Liver (tissue), 9 donors: Measurements from ENCODE around the gene ALDH1L1. TPM values are rescaled to one million over a fixed set of nuclear protein-coding genes. Genes with fewer than 3 reads are reported as not detected.

ENCODE experiments used
- DNase-seq: peaks from one replicate; pipeline ENCODE4 v3.0.0-alpha.2; 2017; ENCODE audit warnings: low spot score
- H3K27ac ChIP-seq, 2 donors: one replicate each; pipeline ENCODE4 v1.7.0; 2013; ENCODE audit warnings: inconsistent platforms in 2 of 2, low read length in 2 of 2, control low read depth in 1 of 2, low read depth in 1 of 2, mild to moderate bottlenecking in 1 of 2
- H3K27me3 ChIP-seq, 4 donors: one replicate each; pipeline versions ENCODE4 v1.6.1 to v1.7.0; 2013; ENCODE audit warnings: low read length in 3 of 4, inconsistent platforms in 1 of 4, mild to moderate bottlenecking in 1 of 4, moderate library complexity in 1 of 4; ENCODE audit not compliant: control insufficient read depth in 4 of 4, insufficient read depth in 4 of 4
- H3K36me3 ChIP-seq, 4 donors: one replicate each; pipeline versions ENCODE4 v1.6.1 to v1.7.0; 2013; ENCODE audit warnings: low read length in 3 of 4, mild to moderate bottlenecking in 3 of 4, low read depth in 1 of 4, moderate library complexity in 1 of 4; ENCODE audit not compliant: control insufficient read depth in 4 of 4, insufficient read depth in 3 of 4
- H3K4me1 ChIP-seq, 4 donors: one replicate each; pipeline versions ENCODE4 v1.6.1 to v1.7.0; 2013; ENCODE audit warnings: low read length in 3 of 4, mild to moderate bottlenecking in 3 of 4, moderate library complexity in 1 of 4; ENCODE audit not compliant: control insufficient read depth in 4 of 4, insufficient read depth in 4 of 4
- H3K4me3 ChIP-seq, 3 donors: one replicate each; pipeline versions ENCODE4 v1.6.1 to v1.7.0; 2013; ENCODE audit warnings: low read length in 3 of 3, control low read depth in 1 of 3, low read depth in 1 of 3, mild to moderate bottlenecking in 1 of 3
- H3K9ac ChIP-seq, 2 donors: one replicate each; pipeline ENCODE4 v1.7.0; 2013; ENCODE audit warnings: low read length in 2 of 2, mild to moderate bottlenecking in 2 of 2, moderate library complexity in 2 of 2, control low read depth in 1 of 2, low read depth in 1 of 2
- H3K9me3 ChIP-seq, 4 donors: one replicate each; pipeline versions ENCODE4 v1.6.1 to v1.7.0; 2013; ENCODE audit warnings: low read length in 3 of 4; ENCODE audit not compliant: control insufficient read depth in 4 of 4
- ATF3 ChIP-seq: IDR thresholded peaks from 2 replicates; pipeline ENCODE4 v1.6.1; 2016; ENCODE audit warnings: antibody characterized with exemption
- CTCF ChIP-seq: fragments of 150-350 bp; IDR thresholded peaks from 2 replicates; pipeline ENCODE4 v1.5.1; 2017; ENCODE audit warnings: improper control_type of control experiment, low read depth, low read length; ENCODE audit not compliant: missing input control
- EGR1 ChIP-seq, 2 donors: IDR thresholded peaks; 2 replicates each; pipeline ENCODE4 v1.6.1; 2016 to 2018; ENCODE audit warnings: antibody characterized with exemption in 2 of 2, low read depth in 2 of 2
- FOXA1 ChIP-seq: IDR thresholded peaks from 2 replicates; pipeline ENCODE4 v1.6.1; 2016; ENCODE audit warnings: antibody characterized with exemption
- FOXA2 ChIP-seq: IDR thresholded peaks from 2 replicates; pipeline ENCODE4 v1.6.1; 2016; ENCODE audit warnings: antibody characterized with exemption
- GABPA ChIP-seq, 2 donors: IDR thresholded peaks in 1 of 2; conservative IDR thresholded peaks in 1 of 2; 2 replicates each; pipeline ENCODE4 v1.6.1; 2016; ENCODE audit warnings: antibody characterized with exemption in 2 of 2, mild to moderate bottlenecking in 1 of 2, moderate library complexity in 1 of 2
- HNF4A ChIP-seq, 2 donors: conservative IDR thresholded peaks; 2 replicates each; pipeline ENCODE4 v1.6.1; 2016; ENCODE audit warnings: antibody characterized with exemption in 2 of 2, mild to moderate bottlenecking in 2 of 2
- HNF4G ChIP-seq: IDR thresholded peaks from 2 replicates; pipeline ENCODE4 v1.6.1; 2016; ENCODE audit warnings: antibody characterized with exemption
- JUND ChIP-seq, 2 donors: IDR thresholded peaks; 2 replicates each; pipeline ENCODE4 v1.6.1; 2016; ENCODE audit warnings: antibody characterized with exemption in 2 of 2
- MAX ChIP-seq: IDR thresholded peaks from 2 replicates; pipeline ENCODE4 v1.6.1; 2016; ENCODE audit warnings: antibody characterized with exemption
- NR2F2 ChIP-seq: IDR thresholded peaks from 2 replicates; pipeline ENCODE4 v1.6.1; 2016; ENCODE audit warnings: antibody characterized with exemption
- RAD21 ChIP-seq, 2 donors: IDR thresholded peaks; 2 replicates each; pipeline ENCODE4 v1.6.1; 2016; ENCODE audit warnings: antibody characterized with exemption in 2 of 2, mild to moderate bottlenecking in 2 of 2
- REST ChIP-seq: IDR thresholded peaks from 2 replicates; pipeline ENCODE4 v1.6.1; 2016; ENCODE audit warnings: antibody characterized with exemption, mild to moderate bottlenecking
- RXRA ChIP-seq, 2 donors: IDR thresholded peaks; 2 replicates each; pipeline ENCODE4 v1.6.1; 2017 to 2018; ENCODE audit warnings: antibody characterized with exemption in 2 of 2, mild to moderate bottlenecking in 1 of 2
- SP1 ChIP-seq: IDR thresholded peaks from 2 replicates; pipeline ENCODE4 v1.6.1; 2018; ENCODE audit warnings: antibody characterized with exemption, mild to moderate bottlenecking
- TAF1 ChIP-seq: conservative IDR thresholded peaks from 2 replicates; pipeline ENCODE4 v1.6.1; 2016; ENCODE audit warnings: antibody characterized with exemption, mild to moderate bottlenecking
- YY1 ChIP-seq: IDR thresholded peaks from 2 replicates; pipeline ENCODE4 v1.6.1; 2016; ENCODE audit warnings: antibody characterized with exemption, mild to moderate bottlenecking
- ZBTB33 ChIP-seq: IDR thresholded peaks from 2 replicates; pipeline ENCODE4 v1.6.1; 2016; ENCODE audit warnings: antibody characterized with exemption
- whole genome bisulfite sequencing: extraction: QIAGEN DNeasy Blood & Tissue Kit; methylation state at CpG from one replicate; pipeline ENCODE4 v1.1.7; 2013; 5-methylcytosine and 5-hydroxymethylcytosine counted together
- polyA plus RNA-seq, 2 donors: library from polyadenylated mRNA; stranded (reverse) in 1 of 2; unstranded in 1 of 2; fragments of 200-250 nt in 1 of 2; fragments of >200 nt in 1 of 2; fragmentation: Nextera tagmentation in 1 of 2; extraction: Ambion mirVana in 1 of 2; gene quantifications; one replicate each; pipeline versions ENCODE4 v1.2.1 to v1.2.3, GENCODE V29; 2013 to 2015
- total RNA-seq, 2 donors: library from RNA; depleted of rRNA; stranded (reverse); fragments of >200 nt; gene quantifications; one replicate each; pipeline ENCODE4 v1.2.3, GENCODE V29; 2014
- donor health status: healthy.
- donor health status: healthy.
- donor health status: healthy.
- donor health status: healthy.
- donor health status: healthy.

ALDH1L1 gene
- total and polyA plus RNA-seq, 4 donors: 46.7 to 234 (median 147) TPM

- H3K9ac ChIP-seq: no peak overlapping the region
- H3K4me3 ChIP-seq: no peak overlapping the region
- H3K27me3 ChIP-seq: no peaks in the 10 kb centered on the region
- no peak for DNase-seq
- H3K4me1 ChIP-seq: no peaks in the 10 kb centered on the region
- 73% methylated on average over 10 of the region's 10 CpGs for WGBS
- H3K27ac ChIP-seq: no peak overlapping the region
- no peaks in the 10 kb centered on the region for H3K9me3 ChIP-seq
- H3K36me3 ChIP-seq: peaks cover 0 to 2% (median 0%) of the 10 kb centered on the region in 4 donors
- no peak for TF ChIP-seq SP1
These were observed 115.6 kb downstream of the ALDH1L1 start for GRCh38 chr3:126064627-126065258.

- Histone ChIP-seq H3K36me3 (peaks cover 0 to 2% (median 0%) of the 10 kb centered on the region in 4 donors), H3K27ac (no peak overlapping the region), H3K4me1 (no peaks in the 10 kb centered on the region), H3K9ac (no peak overlapping the region), H3K27me3 (no peaks in the 10 kb centered on the region), H3K9me3 (no peaks in the 10 kb centered on the region), H3K4me3 (no peak overlapping the region)
- DNase-seq: no peak
- 91% methylated on average over 8 of the region's 8 CpGs for WGBS
- TF ChIP-seq HNF4G (no peak), SP1 (no peak), ATF3 (no peak)
These were observed 116.9 kb downstream of the ALDH1L1 start for GRCh38 chr3:126063358-126063965.

- H3K9me3 ChIP-seq: no peaks in the 10 kb centered on the region
- no peak overlapping the region for H3K4me3 ChIP-seq
- WGBS: 90% methylated on average over 8 of the region's 8 CpGs
- DNase-seq: no peak
- H3K27me3 ChIP-seq: no peaks in the 10 kb centered on the region
- H3K9ac ChIP-seq: no peak overlapping the region
- TF ChIP-seq JUND (IDR thresholded peaks at IDR 0.05) (no peak), FOXA2 (no peak), ZBTB33 (no peak), REST (no peak), CTCF (no peak), HNF4G (no peak), HNF4A (conservative IDR thresholded peaks at IDR 0.05) (no peak), TAF1 (no peak), FOXA1 (no peak), EGR1 (IDR thresholded peaks at IDR 0.05; ENCODE audit: low read depth in 2 of 2) (no peak), NR2F2 (no peak), GABPA (IDR thresholded peaks at IDR 0.05 in 1 of 2, conservative IDR thresholded peaks at IDR 0.05 in 1 of 2) (no peak), RXRA (IDR thresholded peaks at IDR 0.05) (no peak), RAD21 (IDR thresholded peaks at IDR 0.05) (no peak), SP1 (no peak), ATF3 (no peak), YY1 (no peak), MAX (no peak)
- H3K36me3 ChIP-seq: no peaks in the 10 kb centered on the region
- H3K4me1 ChIP-seq: no peaks in the 10 kb centered on the region
- H3K27ac ChIP-seq: no peak overlapping the region
These were observed 118.9 kb downstream of the ALDH1L1 start for GRCh38 chr3:126061301-126062032.
